ENCODE data around the gene SOX6. TPM values are rescaled to one million over a fixed set of nuclear protein-coding genes. Genes with fewer than 3 reads are reported as not detected.

SOX6 gene
- total RNA-seq, 2 experiments from 2014 or later = 0.13 TPM; not detected in 1

DNA sequence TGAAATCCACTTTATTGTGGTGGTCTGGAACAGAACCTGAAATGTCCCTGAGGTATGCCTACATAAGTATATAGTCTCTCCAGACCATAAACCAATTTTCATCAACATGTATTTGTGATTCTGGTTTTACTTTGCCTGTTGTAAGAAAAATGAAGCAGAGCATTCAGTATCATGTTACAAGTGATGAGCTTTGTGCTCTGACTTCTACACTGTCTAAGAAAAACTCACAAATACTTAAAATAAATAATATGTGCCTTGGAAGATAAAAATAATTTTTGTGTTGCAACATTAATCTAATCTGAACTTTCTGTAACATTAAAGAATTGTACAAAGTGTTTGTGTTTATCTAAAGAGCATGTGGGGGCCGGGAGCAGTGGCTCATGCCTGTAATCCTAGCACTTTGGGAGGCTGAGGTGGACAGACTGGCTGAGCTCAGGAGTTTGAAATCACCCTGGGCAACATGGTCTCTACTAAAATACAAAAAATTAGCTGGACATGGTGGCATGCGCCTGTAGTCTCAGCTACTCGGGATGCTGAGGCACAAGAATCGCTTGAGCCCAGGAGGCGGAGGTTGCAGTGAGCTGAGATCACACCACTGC is 219.5 kb downstream of the SOX6 start:
- no peak for DNase-seq (ENCODE audit: low spot score)
- Histone ChIP-seq H3K4me1 (ENCODE audit: insufficient read depth, low read length, poor library complexity, severe bottlenecking) (no peaks in the 10 kb centered on the region), H2AFZ (ENCODE audit: low read length) (no peak overlapping the region), H4K20me1 (ENCODE audit: insufficient read depth, low read length) (no peaks in the 10 kb centered on the region), H3K9me2 (ENCODE audit: insufficient read depth, low read length) (no peaks in the 10 kb centered on the region), H3K9me3 (ENCODE audit: low read length) (no peaks in the 10 kb centered on the region), H3K4me3 (ENCODE audit: low read depth, low read length, poor library complexity, severe bottlenecking) (no peak overlapping the region), H3K79me2 (ENCODE audit: insufficient read depth, low read depth, low read length) (no peaks in the 10 kb centered on the region), H3K27ac (ENCODE audit: low read depth, low read length, poor library complexity, severe bottlenecking) (no peak overlapping the region), H3K36me3 (ENCODE audit: insufficient read depth, low read length) (no peaks in the 10 kb centered on the region), H3K4me2 (ENCODE audit: low read length) (no peak overlapping the region)
- CTCF ChIA-PET (ENCODE audit: unreplicated experiment) = no interaction called here
- intact Hi-C loops (cut with micrococcal nuclease; ENCODE audit: unreplicated experiment) = no loop called here
- BruUV-seq (replicated peaks) = no TSS peak
- TF ChIP-seq, protein P1, sequence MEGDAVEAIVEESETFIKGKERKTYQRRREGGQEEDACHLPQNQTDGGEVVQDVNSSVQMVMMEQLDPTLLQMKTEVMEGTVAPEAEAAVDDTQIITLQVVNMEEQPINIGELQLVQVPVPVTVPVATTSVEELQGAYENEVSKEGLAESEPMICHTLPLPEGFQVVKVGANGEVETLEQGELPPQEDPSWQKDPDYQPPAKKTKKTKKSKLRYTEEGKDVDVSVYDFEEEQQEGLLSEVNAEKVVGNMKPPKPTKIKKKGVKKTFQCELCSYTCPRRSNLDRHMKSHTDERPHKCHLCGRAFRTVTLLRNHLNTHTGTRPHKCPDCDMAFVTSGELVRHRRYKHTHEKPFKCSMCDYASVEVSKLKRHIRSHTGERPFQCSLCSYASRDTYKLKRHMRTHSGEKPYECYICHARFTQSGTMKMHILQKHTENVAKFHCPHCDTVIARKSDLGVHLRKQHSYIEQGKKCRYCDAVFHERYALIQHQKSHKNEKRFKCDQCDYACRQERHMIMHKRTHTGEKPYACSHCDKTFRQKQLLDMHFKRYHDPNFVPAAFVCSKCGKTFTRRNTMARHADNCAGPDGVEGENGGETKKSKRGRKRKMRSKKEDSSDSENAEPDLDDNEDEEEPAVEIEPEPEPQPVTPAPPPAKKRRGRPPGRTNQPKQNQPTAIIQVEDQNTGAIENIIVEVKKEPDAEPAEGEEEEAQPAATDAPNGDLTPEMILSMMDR (conservative IDR thresholded peaks at IDR 0.05; ENCODE audit: low read length) = no peak
- no peak for TF ChIP-seq EZH2phosphoT487 (IDR thresholded peaks at IDR 0.05; ENCODE audit: borderline replicate concordance, low read depth, low read length)
- POLR2A ChIA-PET = no interaction called here

DNA sequence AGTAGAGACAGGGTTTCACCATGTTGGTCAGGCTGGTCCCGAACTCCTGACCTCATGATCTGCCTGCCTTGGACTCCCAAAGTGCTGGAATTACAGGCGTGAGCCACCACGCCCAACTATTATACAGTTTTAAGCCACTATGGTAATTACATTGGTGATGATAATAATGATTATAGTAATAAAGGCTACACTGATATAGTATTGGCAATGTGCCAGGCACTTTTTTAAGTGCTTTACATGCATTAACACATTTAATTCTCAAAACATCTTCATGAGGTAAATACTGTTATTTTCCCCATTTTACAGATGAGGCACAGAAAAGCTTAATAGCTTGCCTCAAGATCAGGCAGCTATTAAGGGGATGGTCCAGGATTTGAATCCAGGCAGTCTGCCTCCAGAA is 222.5 kb downstream of the SOX6 start:
- Histone ChIP-seq H3K4me1 (ENCODE audit: insufficient read depth, low read length, poor library complexity, severe bottlenecking) (no peaks in the 10 kb centered on the region), H3K9me2 (ENCODE audit: insufficient read depth, low read length) (no peaks in the 10 kb centered on the region), H3K27ac (ENCODE audit: low read depth, low read length, poor library complexity, severe bottlenecking) (no peak overlapping the region), H3K9me3 (ENCODE audit: low read length) (no peaks in the 10 kb centered on the region), H3K4me3 (ENCODE audit: low read depth, low read length, poor library complexity, severe bottlenecking) (no peak overlapping the region), H3K79me2 (ENCODE audit: insufficient read depth, low read depth, low read length) (no peaks in the 10 kb centered on the region), H4K20me1 (ENCODE audit: insufficient read depth, low read length) (no peaks in the 10 kb centered on the region), H3K4me2 (ENCODE audit: low read length) (no peak overlapping the region), H2AFZ (ENCODE audit: low read length) (no peak overlapping the region), H3K36me3 (ENCODE audit: insufficient read depth, low read length) (no peaks in the 10 kb centered on the region)
- no peak for DNase-seq (ENCODE audit: low spot score)
- intact Hi-C loops (cut with micrococcal nuclease; ENCODE audit: unreplicated experiment) = no loop called here
- ChIA-PET CTCF (ENCODE audit: unreplicated experiment) (no interaction called here), POLR2A (no interaction called here)
- BruUV-seq (replicated peaks) = no TSS peak
- TF ChIP-seq, protein P1 (conservative IDR thresholded peaks at IDR 0.05; ENCODE audit: low read length) = no peak
- no peak for TF ChIP-seq EZH2phosphoT487 (IDR thresholded peaks at IDR 0.05; ENCODE audit: borderline replicate concordance, low read depth, low read length)

- TF ChIP-seq EZH2phosphoT487 (IDR thresholded peaks at IDR 0.05; ENCODE audit: borderline replicate concordance, low read depth, low read length) = no peak
- TF ChIP-seq, protein P1 (conservative IDR thresholded peaks at IDR 0.05; ENCODE audit: low read length) = no peak
- H3K36me3 ChIP-seq (ENCODE audit: insufficient read depth, low read length) = no peaks in the 10 kb centered on the region
Measured at GRCh38 chr11:16127732-16128131, 228.6 kb downstream of the SOX6 start.

More at GRCh38 chr11:16127732-16128131, 228.6 kb downstream of the SOX6 start:
- Histone ChIP-seq H3K27ac (ENCODE audit: low read depth, low read length, poor library complexity, severe bottlenecking) (no peak overlapping the region), H3K4me2 (ENCODE audit: low read length) (no peak overlapping the region), H3K9me2 (ENCODE audit: insufficient read depth, low read length) (no peaks in the 10 kb centered on the region), H3K4me3 (ENCODE audit: low read depth, low read length, poor library complexity, severe bottlenecking) (no peak overlapping the region), H3K4me1 (ENCODE audit: insufficient read depth, low read length, poor library complexity, severe bottlenecking) (no peaks in the 10 kb centered on the region), H3K9me3 (ENCODE audit: low read length) (no peaks in the 10 kb centered on the region), H4K20me1 (ENCODE audit: insufficient read depth, low read length) (no peaks in the 10 kb centered on the region), H2AFZ (ENCODE audit: low read length) (no peak overlapping the region), H3K79me2 (ENCODE audit: insufficient read depth, low read depth, low read length) (no peaks in the 10 kb centered on the region)
- no TSS peak for BruUV-seq (replicated peaks)
- intact Hi-C loops (cut with micrococcal nuclease; ENCODE audit: unreplicated experiment) = no loop called here
- POLR2A ChIA-PET = no interaction called here
- CTCF ChIA-PET (ENCODE audit: unreplicated experiment) = no interaction called here
- no peak for DNase-seq (ENCODE audit: low spot score)

Data from OCI-LY7 (cell line).